Omental fat pad (tissue), 4 donors: ENCODE measurements around the gene SH3GL1. TPM values are rescaled to one million over a fixed set of nuclear protein-coding genes. Genes with fewer than 3 reads are reported as not detected.
"Not testable (repeated sequence)": the region's sequence is repeated elsewhere in the genome, so short reads cannot be mapped to it uniquely, and the experiment has no call there.

Source experiments
- ATAC-seq: fragments of 150-250 bp; one replicate; pipeline ENCODE4 v1.9.1; 2016; ENCODE audit warnings: mild to moderate bottlenecking, moderate library complexity; ENCODE audit not compliant: low FRiP score
- DNase-seq: peaks from one replicate; pipeline ENCODE4 v3.0.0-alpha.2; 2019; ENCODE audit warnings: low spot score
- CTCF ChIP-seq, 3 donors: fragments of 450-650 bp; IDR thresholded peaks; one replicate each; pipeline ENCODE4 v1.5.1; 2016 to 2017; ENCODE audit warnings: antibody characterized with exemption in 3 of 3, mild to moderate bottlenecking in 3 of 3, moderate library complexity in 2 of 3
- total RNA-seq, 4 donors: library from RNA; depleted of rRNA; stranded (reverse); fragments of >200 nt; gene quantifications; one replicate each; pipeline ENCODE4 v1.1.0, GENCODE V29; 2016

Gene SH3GL1
- total RNA-seq, 4 donors from 2014 or later: 38.0 to 54.9 (median 48.2) TPM

GRCh38 chr19:4354282-4354681 lies 46.1 kb downstream of the SH3GL1 start:
- DNase-seq (no peak), ATAC-seq (no peak)
- no peak for TF ChIP-seq CTCF (IDR thresholded peaks at IDR 0.05)

GRCh38 chr19:4352701-4353121 lies 47.6 kb downstream of the SH3GL1 start:
- DNase-seq (no peak), ATAC-seq (no peak)
- no peak for TF ChIP-seq CTCF (IDR thresholded peaks at IDR 0.05)

GRCh38 chr19:4350726-4351125 lies 49.6 kb downstream of the SH3GL1 start:
- no peak for TF ChIP-seq CTCF (IDR thresholded peaks at IDR 0.05)
- ATAC-seq: no peak
- no peak for DNase-seq

GRCh38 chr19:4350111-4350510 lies 50.2 kb downstream of the SH3GL1 start:
- ATAC-seq (no peak), DNase-seq (no peak)

GRCh38 chr19:4349225-4349624 lies 51.1 kb downstream of the SH3GL1 start:
- not testable (repeated sequence) for DNase-seq, ATAC-seq

More at GRCh38 chr19:4350111-4350510, 50.2 kb downstream of the SH3GL1 start:
- TF ChIP-seq CTCF (IDR thresholded peaks at IDR 0.05): no peak

- TF ChIP-seq CTCF (IDR thresholded peaks at IDR 0.05): no peak
- ATAC-seq (no peak), DNase-seq (no peak)
Measured at GRCh38 chr19:4347521-4347920, 52.8 kb downstream of the SH3GL1 start.

GRCh38 chr19:4346020-4346383 lies 54.3 kb downstream of the SH3GL1 start:
- ATAC-seq (no peak), DNase-seq (no peak)
- TF ChIP-seq CTCF (IDR thresholded peaks at IDR 0.05): no peak
